KMS-11 (cell line): Measurements from ENCODE around the gene MOCS2.

Experiments
- H2AFZ ChIP-seq: fragments of 200-600 bp; sonication (generic); 2 replicates; pipeline ENCODE4 v1.6.1; 2016; ENCODE audit warnings: antibody characterized with exemption, mixed run types, low read depth
- H3K27ac ChIP-seq: fragments of 200-600 bp; sonication (generic); 2 replicates; pipeline ENCODE4 v1.6.1; 2016; ENCODE audit warnings: mild to moderate bottlenecking, mixed run types
- H3K27me3 ChIP-seq: fragments of 200-600 bp; sonication (generic); 2 replicates; pipeline ENCODE4 v1.6.1; 2017; ENCODE audit warnings: mild to moderate bottlenecking, low read depth, mixed run types, moderate library complexity; ENCODE audit not compliant: insufficient read depth
- H3K36me3 ChIP-seq: fragments of 200-600 bp; sonication (generic); 2 replicates; pipeline ENCODE4 v1.6.1; 2017; ENCODE audit warnings: mild to moderate bottlenecking, mixed run types; ENCODE audit not compliant: insufficient read depth
- H3K4me1 ChIP-seq: fragments of 200-600 bp; sonication (generic); 2 replicates; pipeline ENCODE4 v1.6.1; 2016; ENCODE audit warnings: mild to moderate bottlenecking, low read depth, mixed run types; ENCODE audit not compliant: poor library complexity, severe bottlenecking
- H3K4me2 ChIP-seq: fragments of 200-600 bp; sonication (generic); 2 replicates; pipeline ENCODE4 v1.7.0; 2016; ENCODE audit warnings: mild to moderate bottlenecking, mixed run types
- H3K4me3 ChIP-seq: fragments of 200-600 bp; sonication (generic); IDR thresholded peaks from 2 replicates; pipeline ENCODE4 v1.6.1; 2017; ENCODE audit warnings: low read depth, low read length, mixed read lengths; ENCODE audit not compliant: insufficient read depth
- H3K79me2 ChIP-seq: fragments of 200-600 bp; sonication (generic); 2 replicates; pipeline ENCODE4 v1.6.1; 2016; ENCODE audit warnings: low read depth, mixed run types; ENCODE audit not compliant: insufficient read depth
- H3K9ac ChIP-seq: fragments of 200-600 bp; sonication (generic); 2 replicates; pipeline ENCODE4 v1.6.1; 2016; ENCODE audit warnings: mild to moderate bottlenecking, mixed run types
- H4K20me1 ChIP-seq: fragments of 200-600 bp; sonication (generic); 2 replicates; pipeline ENCODE4 v1.6.1; 2016; ENCODE audit warnings: mild to moderate bottlenecking, mixed run types; ENCODE audit not compliant: insufficient read depth
- CTCF ChIP-seq: fragments of 200-600 bp; sonication (generic); conservative IDR thresholded peaks from 2 replicates; pipeline ENCODE4 v1.6.1; 2017; ENCODE audit warnings: low read depth, mild to moderate bottlenecking, antibody characterized with exemption, low read length, moderate library complexity, mixed read lengths

Gene MOCS2

DNA sequence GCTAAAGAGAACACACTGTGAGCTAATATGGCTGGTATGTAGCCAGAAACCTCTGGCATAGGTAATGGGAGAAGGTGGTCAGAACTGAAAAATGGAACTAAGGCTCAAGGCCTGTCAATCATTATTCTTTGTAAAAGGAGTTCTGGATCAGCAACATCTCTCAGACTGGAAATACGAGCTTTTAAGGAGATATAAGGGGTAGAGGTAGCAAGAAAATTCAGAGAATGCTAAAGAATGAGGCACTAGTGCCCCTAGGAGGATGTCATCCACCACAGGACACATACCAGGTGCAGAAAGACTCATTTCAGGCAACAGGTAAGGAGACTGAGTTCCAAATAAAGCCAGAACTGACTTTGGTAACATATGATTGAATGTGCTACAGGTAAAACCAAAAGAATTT lies 18.9 kb upstream of the MOCS2 start:
- H4K20me1 ChIP-seq, result no peaks in the 10 kb centered on the region
- H3K9ac ChIP-seq, result no peak overlapping the region
- H3K27ac ChIP-seq, result no peak overlapping the region
- no peaks in the 10 kb centered on the region for H3K27me3 ChIP-seq
- TF ChIP-seq CTCF, result no peak
- no peak overlapping the region for H3K4me3 ChIP-seq
- H3K79me2 ChIP-seq, result no peaks in the 10 kb centered on the region
- no peak overlapping the region for H3K4me2 ChIP-seq
- no peaks in the 10 kb centered on the region for H3K36me3 ChIP-seq
- H2AFZ ChIP-seq, result no peak overlapping the region
- H3K4me1 ChIP-seq, result no peaks in the 10 kb centered on the region

GRCh38 chr5:53127107-53127506 lies 17.6 kb upstream of the MOCS2 start:
- H3K9ac ChIP-seq, result no peak overlapping the region
- H3K4me1 ChIP-seq, result no peaks in the 10 kb centered on the region
- H3K4me3 ChIP-seq, result no peak overlapping the region
- H4K20me1 ChIP-seq, result no peaks in the 10 kb centered on the region
- H3K27ac ChIP-seq, result no peak overlapping the region
- H3K27me3 ChIP-seq, result no peaks in the 10 kb centered on the region
- no peaks in the 10 kb centered on the region for H3K79me2 ChIP-seq
- no peaks in the 10 kb centered on the region for H3K36me3 ChIP-seq
- H3K4me2 ChIP-seq, result no peak overlapping the region
- no peak overlapping the region for H2AFZ ChIP-seq
- no peak for TF ChIP-seq CTCF

GRCh38 chr5:53126521-53126920 lies 17.0 kb upstream of the MOCS2 start:
- Histone ChIP-seq H3K36me3 (no peaks in the 10 kb centered on the region), H3K9ac (no peak overlapping the region), H3K4me3 (no peak overlapping the region), H3K4me2 (no peak overlapping the region), H2AFZ (no peak overlapping the region), H4K20me1 (no peaks in the 10 kb centered on the region), H3K27me3 (no peaks in the 10 kb centered on the region), H3K27ac (no peak overlapping the region), H3K4me1 (no peaks in the 10 kb centered on the region), H3K79me2 (no peaks in the 10 kb centered on the region)
- no peak for TF ChIP-seq CTCF

DNA sequence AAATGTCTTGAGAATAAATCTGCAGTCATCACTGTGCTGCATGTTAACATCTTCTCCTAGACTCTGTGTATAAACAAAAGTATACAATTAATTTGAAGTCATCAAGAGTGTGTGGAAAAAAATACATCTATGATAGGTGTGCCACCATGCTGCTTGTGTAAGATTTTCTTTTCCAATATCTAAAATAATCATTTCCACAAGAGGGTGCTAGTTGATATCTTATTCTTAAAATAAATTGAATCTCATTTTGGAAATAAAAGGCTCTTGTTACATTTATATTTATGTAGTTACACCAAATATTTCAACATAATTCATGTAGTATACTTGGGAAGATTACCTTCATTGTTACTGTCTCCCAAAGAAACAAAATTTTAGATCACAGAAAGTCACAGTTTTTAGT lies 14.1 kb upstream of the MOCS2 start:
- Histone ChIP-seq H2AFZ (no peak overlapping the region), H3K36me3 (no peaks in the 10 kb centered on the region), H3K4me2 (no peak overlapping the region), H3K27me3 (no peaks in the 10 kb centered on the region), H3K9ac (no peak overlapping the region), H3K27ac (no peak overlapping the region), H4K20me1 (no peaks in the 10 kb centered on the region), H3K4me1 (no peaks in the 10 kb centered on the region), H3K79me2 (no peaks in the 10 kb centered on the region), H3K4me3 (no peak overlapping the region)
- TF ChIP-seq CTCF, result peak; percentile 37; the same call in 1 of the 2 replicates

- H3K4me3 ChIP-seq, result no peak overlapping the region
- no peak overlapping the region for H3K4me2 ChIP-seq
- H4K20me1 ChIP-seq, result no peaks in the 10 kb centered on the region
- no peak overlapping the region for H3K27ac ChIP-seq
- no peaks in the 10 kb centered on the region for H3K27me3 ChIP-seq
- no peaks in the 10 kb centered on the region for H3K4me1 ChIP-seq
- no peaks in the 10 kb centered on the region for H3K36me3 ChIP-seq
- no peak for TF ChIP-seq CTCF
- H3K79me2 ChIP-seq, result no peaks in the 10 kb centered on the region
- H3K9ac ChIP-seq, result no peak overlapping the region
- H2AFZ ChIP-seq, result no peak overlapping the region
These were observed 10.6 kb upstream of the MOCS2 start for GRCh38 chr5:53120165-53120564.
